Dedifferentiated amniotic fluid mesenchymal stem cell (primary cell): ENCODE measurements around the gene SH2D6.

Source experiments
- DNase-seq: peaks from one replicate; pipeline ENCODE4 v3.0.0-alpha.2; 2016; ENCODE audit errors: extremely low spot score

The SH2D6 gene

GRCh38 chr2:85421260-85422071 lies 3.0 kb downstream of the SH2D6 start:
- no peak for DNase-seq

- DNase-seq, result no peak
Observed at GRCh38 chr2:85422072-85422457, 3.6 kb downstream of the SH2D6 start.

- no peak for DNase-seq
Observed at GRCh38 chr2:85423525-85423924, 5.0 kb downstream of the SH2D6 start.

GRCh38 chr2:85425588-85425987 lies 7.1 kb downstream of the SH2D6 start:
- no peak for DNase-seq

GRCh38 chr2:85427300-85427835 lies 8.9 kb downstream of the SH2D6 start:
- DNase-seq, result no peak

GRCh38 chr2:85428343-85428881 lies 9.9 kb downstream of the SH2D6 start:
- no peak for DNase-seq

- DNase-seq, result no peak
Observed at GRCh38 chr2:85429213-85429923, 10.9 kb downstream of the SH2D6 start.

- DNase-seq, result no peak
Observed at GRCh38 chr2:85429924-85430289, 11.4 kb downstream of the SH2D6 start.

- no peak for DNase-seq
Observed at GRCh38 chr2:85430752-85431569, 12.4 kb downstream of the SH2D6 start.

- DNase-seq, result no peak
Observed at GRCh38 chr2:85431570-85432205, 13.2 kb downstream of the SH2D6 start.

GRCh38 chr2:85433511-85434089 lies 15.1 kb downstream of the SH2D6 start:
- DNase-seq, result peak; percentile 95

- no peak for DNase-seq
Observed at GRCh38 chr2:85434696-85435095, 16.2 kb downstream of the SH2D6 start.

- no peak for DNase-seq
Observed at GRCh38 chr2:85435220-85435958, 16.9 kb downstream of the SH2D6 start.

- DNase-seq, result no peak
Observed at GRCh38 chr2:85435981-85436835, 17.7 kb downstream of the SH2D6 start.

GRCh38 chr2:85436836-85437487 lies 18.4 kb downstream of the SH2D6 start:
- DNase-seq, result no peak

GRCh38 chr2:85437488-85438200 lies 19.1 kb downstream of the SH2D6 start:
- DNase-seq, result no peak

GRCh38 chr2:85438201-85439024 lies 19.9 kb downstream of the SH2D6 start:
- no peak for DNase-seq
